ENCODE measurements around the gene KCNQ1.

The KCNQ1 gene

DNA sequence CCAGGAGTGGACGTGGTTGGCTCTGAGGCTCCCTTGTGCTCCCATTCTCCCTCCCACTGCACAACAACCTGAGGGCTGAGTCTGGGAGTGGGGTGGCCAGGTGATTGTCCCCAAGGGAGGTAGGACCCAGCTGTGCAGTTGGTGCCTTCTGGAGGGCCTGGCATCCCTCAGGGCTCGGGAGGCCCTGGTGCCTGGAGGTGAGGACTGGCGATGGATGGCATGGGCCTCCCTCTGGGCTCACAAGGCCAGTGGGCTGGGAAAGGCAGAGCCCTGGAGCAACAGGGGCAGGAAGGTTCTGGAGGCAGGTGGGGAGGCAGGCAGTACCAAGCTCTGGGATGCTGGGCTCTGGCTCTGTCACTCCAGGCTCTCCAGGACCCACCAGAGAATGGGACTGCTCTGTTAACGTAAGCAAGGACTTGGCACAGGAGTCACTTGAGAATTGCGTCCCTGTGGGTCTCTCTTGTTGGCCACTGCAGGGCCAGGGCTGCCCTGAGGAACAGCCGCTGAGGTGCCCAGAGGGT lies 140.8 kb downstream of the KCNQ1 start:
- no peak for DNase-seq

DNA sequence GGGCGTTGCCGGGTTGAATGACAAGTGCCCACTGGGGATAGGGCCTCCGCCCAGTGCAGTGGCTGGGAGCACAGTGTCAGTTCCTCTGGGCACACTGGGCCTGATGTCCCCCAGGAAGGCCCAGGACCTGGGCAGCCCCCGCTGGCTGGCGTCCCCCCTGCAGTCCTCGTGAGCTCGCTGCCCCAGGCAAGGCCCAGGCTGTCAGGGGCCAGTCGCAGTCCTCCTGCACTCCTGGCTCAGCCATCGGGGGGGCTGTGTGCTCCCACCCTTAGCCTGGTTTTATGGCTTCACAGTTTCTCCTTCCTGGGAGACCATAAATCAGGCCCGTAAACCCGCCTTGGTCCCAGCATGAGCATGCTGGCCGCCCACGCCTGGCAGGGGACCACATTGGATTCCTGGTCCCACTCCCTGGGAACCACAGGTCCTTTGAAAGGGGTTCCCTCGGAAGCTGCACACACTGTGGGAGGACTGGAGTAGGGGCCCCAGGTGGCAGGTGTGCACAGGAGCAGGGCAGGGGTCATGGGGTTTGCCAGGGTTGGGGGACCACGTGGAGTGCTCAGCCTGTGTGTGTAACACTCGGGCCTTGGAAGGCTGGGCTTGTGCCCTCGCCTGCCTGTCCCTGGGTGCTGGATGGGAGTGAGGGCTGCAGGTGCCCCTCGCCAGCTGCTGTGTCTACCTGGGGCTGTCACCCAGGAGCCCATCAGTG lies 141.4 kb downstream of the KCNQ1 start:
- DNase-seq: no peak

DNA sequence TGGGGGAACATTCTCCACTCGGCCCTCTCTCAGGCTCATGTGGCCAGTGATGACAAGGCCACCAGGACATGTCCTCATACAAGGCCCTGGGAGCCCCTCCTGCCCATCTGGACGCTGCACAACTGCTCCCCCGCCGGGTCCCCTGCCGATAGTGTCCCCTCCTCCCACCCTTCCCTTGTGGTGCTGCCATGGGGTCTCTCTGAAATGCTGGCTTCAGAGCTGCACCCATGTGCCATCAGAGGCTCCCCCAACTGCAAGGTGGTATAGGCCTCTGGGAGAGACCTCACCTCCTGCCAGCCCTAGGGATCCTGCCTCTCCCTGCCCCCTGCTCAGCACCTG lies 142.0 kb downstream of the KCNQ1 start:
- no peak for DNase-seq

DNA sequence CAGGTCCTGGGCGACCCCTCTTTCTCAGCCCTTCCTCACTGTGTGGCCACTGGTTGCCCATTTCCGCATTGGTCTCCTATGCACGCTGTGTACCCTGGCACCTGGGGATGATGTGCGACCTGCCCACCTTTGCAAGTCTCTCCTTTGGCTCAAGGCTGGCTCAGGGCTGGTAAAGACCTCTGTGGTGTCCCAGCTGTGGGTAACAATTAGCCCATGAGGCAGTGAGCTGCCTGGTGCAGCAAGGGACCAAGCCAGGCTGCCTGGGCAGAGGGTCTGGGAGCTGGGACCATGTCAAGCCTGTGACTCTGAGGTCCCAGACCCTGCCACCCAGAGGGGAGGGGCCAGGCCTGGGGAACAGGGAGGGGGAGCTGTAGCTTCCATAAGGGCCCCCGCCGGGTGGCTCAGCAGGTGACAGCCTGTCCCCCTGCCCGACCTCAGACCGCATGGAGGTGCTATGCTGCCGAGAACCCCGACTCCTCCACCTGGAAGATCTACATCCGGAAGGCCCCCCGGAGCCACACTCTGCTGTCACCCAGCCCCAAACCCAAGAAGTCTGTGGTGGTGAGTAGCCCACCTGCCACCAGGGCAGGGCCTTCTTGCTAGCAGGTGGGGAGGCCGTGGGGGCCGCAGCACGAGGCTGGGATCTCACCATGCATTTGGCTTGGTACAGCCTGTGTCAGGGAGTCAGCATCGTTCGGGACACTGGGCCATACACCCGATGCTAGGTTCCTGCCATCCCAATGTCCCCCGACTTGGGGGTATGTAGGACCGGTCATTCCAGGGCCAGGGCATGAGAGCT lies 142.5 kb downstream of the KCNQ1 start:
- DNase-seq: no peak

DNA sequence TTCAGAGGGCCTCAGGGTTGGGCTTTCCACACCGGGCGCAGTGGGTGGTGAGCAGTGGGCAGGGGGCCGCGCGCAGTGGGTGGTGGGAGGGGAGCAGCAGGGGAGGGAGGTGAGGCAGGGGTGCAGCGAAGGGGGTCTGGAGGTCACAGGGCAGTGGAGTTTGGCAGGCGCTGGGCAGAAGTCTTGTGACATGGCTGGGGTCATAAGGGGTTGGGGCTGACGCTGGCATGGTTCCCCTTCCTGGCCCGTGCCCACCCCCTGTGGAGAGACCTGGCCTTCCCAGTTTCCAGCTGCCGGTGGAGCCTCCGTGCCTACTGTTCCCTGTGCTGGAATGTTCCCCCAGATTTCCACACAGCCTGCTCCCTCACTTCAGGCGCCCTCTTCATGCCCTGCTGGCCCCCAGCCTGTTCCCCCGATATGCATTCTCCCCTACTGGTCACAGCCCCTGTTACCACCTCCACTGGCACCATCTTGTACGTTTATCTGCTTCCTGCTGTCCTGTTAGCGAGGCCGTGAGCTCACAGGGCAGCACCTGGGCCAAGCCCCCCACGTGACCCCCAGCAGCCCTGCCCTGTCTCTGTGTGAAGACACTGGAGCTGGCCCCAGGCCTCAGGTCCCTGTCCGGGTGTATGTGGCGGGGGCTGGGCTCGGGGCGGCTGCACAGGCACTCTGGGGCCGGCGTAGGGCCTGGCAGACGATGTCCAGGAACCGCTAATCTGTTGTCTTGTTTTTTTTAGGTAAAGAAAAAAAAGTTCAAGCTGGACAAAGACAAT lies 143.4 kb downstream of the KCNQ1 start:
- peak; percentile 0 for DNase-seq

DNA sequence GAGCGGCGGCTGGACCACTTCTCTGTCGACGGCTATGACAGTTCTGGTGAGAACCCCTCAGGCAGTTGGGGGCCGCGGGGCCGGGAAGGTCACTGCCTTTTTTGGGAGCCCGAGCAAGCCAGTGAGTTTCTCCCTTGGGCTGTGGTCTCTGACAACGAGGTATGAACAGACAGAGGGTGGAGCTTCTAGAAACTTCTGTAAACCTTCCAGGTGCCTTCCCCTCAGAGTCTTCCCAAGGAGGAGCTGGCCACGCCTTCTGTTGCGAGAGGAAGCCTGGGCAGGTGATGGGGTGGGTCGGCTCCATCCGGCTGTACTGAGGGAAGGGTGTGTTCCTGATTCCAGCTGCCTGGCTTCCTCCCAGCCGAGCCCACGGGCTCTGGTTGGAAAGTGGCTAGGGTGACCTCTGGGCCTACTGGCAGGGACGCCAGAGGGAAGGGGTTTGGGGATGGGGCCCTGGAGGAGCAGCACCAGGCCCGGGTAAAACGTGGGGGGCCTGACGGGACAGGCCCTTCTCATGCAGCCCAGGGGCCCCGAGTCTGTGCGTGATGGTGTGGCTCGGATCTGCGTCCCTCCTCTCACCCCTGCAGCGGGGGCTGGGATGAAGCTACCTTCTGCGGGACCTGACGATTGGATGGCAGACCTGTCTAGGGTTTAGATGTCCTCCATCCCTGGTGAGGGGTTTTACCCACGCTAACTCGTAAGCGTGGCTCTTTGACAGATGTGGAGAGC lies 144.2 kb downstream of the KCNQ1 start:
- DNase-seq: peak; percentile 0

DNA sequence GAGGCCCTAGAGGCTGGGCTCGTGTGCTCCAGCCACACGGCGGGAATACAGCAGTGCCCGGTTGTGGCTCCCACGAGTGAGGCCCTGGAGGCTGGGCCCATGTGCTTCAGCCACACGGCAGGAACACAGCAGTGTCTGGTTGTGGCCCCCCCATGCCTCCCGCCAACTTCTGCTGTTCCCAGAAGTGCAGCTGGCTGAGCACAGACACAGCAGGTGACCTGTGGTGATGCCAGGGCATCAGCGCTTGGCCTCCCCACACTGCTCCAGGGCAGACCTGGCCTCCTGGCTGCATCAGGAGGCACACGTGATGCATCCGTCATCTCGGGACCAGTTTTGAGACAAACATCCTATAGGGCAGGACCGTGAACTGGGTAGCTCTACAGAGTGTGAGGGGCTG lies 144.7 kb downstream of the KCNQ1 start:
- DNase-seq: no peak

DNA sequence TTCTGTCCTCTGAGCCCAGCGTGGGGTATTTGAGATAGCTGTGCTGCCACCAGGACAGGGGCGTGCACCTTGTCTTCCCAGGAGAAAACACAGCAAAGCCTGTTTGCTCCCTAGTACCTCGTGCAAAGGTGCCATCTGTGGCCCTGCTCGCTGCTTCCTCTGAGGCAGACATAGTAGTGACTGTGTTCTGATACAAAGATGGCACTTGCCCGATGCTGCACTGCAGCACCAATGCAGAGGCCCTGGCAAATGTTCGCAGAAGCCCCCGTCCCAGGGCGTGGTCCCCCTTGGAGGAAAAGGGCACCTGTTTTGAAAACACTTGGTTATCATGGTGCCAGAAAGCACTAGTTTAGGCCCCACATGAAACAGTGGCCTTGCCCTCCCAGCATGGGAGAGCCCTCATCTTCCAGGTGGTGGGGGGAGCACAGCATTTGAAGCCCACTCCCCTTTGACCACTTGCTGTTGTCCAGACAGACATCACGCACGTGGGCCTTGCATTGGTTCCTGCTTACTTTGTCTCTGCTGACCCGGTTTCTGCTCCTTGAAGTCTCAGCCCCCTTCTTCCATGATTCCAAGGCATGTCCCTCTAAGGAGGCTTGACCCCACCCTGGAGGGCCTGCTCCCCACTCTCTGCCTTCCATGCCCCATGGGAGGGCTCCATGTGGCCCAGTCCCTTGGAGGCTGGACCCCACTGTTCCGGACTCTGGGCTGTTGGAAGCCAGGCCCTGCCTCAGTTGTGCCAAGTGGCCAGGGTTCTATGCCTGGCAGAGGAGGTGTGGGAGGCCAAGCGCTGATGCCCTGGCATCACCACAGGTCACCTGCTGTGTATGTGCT lies 145.5 kb downstream of the KCNQ1 start:
- peak; percentile 1 for DNase-seq

DNA sequence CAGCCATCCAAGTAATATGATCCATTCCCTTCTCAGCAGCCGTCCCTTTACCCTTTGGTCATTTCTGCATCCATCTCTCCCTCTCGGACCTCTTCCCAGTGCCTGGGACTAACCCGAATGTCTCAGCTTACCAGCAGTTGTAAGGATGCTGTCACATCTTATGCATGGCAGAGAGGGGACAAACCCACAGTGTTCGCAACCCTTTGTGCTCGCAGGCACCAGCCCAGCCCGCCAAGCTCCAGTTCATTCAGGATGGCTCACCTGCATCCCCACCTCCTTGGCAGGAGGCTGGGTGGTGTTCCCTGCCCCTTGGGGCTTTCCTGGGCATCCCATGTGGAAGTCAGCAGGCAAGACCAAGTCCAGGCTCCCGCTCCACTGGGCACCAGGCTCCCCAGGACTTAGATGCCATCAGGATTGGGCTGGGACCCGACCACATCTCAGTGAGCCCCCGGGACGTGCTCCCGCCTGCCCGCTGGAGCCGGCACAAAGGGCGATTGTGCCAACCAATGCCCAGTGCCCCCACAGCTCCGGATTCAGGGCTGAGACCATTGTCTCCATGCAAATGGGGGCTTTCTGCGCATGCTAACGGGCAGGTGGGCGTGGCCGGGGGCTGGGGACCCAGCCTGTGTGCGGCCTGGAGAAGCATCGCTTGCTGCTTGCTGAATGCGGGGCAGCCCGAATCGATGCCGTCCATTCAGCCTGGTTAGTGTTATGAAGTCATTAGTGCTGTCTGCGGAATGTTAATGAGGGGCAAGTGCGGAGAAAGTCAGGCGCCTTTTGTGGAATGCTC lies 146.4 kb downstream of the KCNQ1 start:
- DNase-seq: peak; percentile 0

DNA sequence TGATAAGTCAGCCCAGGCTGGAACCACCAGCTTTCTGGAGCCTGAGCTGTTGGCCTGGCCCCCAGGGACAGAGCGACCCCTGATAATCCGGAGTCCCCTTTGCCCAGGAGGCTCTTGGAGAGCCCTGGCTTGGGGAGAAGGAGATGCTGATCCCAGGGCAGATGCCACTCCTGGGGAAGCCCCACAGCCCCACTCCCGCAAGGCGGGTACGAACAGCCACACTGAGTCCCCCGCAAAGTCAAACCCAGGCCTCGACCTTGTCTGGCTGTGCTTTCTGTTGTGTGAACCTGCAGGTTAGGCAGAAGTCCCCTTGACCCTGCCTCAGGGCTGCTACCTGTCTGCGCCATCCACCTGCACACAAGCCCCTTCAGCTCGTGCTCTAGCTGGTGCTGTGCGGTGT lies 147.0 kb downstream of the KCNQ1 start:
- peak; percentile 0 for DNase-seq

DNA sequence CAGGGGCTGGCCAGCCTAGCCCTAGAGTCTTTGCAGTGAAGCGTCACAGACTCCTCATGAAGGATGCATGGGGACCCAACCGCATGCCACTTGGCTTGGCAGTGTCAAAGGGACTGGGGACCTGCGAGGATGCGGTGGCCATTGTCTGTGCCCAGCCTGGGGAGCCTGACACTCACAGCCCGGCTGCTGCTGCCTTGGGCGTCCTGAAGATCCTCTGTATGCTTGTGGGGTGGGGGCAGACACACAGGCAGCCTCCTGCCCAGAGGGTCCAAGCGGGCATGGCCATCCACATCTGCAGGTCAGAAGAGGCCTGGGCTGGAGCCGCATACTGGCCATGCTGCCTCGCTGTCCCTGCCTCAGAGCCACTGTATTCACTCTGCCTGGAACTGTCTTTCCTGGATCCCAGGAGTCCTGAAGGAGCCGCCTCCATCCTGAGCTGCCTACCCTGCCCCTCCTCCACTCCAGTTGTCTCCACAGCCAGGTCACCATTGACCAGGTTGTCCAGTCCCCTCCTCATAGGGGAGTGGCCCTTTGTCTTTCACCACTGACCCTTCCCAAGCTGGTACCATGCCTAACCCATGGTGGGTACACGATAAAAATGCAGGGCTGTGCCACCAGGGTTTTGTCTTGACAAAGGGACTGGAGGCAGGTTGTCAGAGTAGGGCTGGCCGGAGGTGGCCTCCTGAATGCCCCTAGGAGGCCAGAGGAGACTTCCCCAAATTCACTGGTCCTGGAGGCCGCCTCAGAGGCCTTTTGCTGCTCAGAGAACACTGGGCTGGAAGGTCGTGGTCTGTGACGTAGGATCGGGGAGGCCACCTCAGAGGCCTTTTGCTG lies 148.0 kb downstream of the KCNQ1 start:
- DNase-seq: peak; percentile 0

DNA sequence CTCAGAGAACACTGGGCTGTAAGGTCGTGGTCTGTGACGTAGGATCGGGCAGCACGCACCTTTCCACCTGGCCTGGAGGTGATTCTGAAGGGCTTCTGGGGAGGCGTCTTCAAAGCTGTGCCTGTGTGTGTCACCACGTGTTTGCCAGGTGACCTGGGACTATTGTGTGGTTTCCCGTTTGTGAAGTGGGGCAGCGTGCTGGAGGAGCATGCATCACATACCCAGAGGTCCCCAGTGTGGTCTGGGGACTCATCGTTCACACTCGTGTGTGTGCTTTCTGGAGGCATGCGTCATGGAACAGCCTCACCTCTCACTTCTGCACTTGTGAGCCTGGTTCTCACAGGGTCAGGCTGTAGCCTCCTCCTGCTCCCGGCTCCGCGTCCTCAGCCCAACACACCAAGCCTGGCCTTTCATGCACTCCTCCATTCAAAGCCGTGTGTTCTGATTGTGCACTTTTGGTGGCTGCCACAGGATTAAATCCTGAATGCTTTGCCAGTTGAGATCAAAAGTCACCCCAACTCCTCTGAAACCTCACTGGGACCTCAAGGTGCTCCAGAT lies 148.7 kb downstream of the KCNQ1 start:
- DNase-seq: peak; percentile 0

DNA sequence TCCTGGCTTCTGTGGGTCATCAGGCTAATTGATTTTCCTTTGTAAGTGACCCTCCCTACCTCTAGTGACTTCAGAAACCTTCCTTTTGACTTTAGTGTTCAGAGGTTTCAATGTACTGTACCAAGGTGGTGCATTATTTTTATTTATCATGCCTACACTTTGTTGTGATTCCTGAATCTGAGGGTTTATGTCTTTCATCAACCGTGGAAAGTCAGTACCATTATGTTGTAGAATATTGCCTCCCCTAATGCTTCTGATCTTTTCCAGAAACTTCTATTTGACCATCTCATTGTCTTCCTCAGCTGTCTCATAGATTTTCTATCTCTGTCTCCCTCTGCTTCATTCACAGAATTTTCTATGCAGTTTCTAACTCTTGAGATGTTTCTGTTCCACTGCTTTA lies 149.5 kb downstream of the KCNQ1 start:
- DNase-seq: no peak

DNA sequence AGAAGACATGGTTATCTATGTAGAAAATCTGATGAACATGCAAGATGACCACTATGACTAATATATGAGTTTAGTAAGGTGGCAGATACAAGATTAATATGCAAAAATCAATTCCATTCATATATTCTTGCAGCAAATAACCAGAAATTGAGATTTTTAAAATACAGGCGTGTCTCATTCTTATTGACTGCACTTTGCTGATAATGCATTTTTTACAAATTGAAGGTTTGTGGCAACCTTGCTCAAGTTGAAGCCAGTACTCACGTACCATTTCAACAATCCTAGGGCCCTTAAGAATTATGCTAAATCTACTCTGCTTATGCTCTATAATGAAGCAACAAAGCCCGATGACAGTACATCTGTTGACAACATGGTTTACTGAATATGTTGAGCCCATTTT lies 150.4 kb downstream of the KCNQ1 start:
- DNase-seq: no peak

DNA sequence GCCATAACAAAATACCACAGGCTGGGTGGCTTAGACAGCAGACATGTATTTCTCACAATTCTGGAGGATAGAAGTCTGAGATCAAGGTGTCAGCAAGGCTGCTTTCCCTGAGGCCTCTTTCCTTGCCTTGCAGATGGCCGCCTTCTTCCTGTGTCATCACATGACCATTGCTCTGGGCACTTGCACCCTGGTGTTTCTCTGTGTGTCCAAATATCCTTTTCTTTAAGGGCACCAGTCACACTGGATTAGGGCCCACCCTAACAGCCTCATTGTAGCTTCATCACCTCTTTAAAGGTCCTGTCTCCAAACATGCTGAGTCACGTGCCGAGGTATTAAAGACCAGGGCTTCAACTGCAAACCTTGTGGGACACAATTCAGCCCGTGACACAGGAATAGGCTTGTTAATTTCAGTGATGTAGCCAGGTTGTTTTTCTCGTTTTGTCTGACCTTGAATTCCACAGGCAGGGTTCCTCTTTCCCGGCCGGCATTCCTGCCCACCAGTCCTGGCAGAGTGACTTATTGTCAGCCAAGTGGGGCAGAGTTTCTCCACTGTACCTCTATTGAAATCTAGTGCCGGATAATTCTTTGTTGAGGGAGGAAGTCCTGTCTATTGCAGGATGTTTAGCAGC lies 154.9 kb downstream of the KCNQ1 start:
- DNase-seq: no peak

DNA sequence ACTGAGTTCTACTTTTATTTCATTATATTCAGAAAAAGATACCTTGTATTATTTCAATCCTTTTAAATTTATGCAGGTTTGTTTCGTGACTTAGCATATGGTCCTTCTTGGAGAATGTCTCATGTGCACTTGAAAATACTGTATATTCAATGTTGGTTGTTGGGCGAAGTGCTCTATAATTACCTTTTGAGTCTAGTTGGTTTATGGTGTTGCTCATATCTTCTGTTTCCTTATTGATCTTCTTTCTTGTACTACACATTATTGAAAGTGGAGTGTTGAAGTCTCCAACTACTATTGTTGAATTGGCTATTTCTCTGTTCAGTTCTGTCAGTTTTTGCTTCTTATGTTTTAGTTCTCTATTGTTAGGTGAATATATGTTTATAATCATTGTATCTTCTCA lies 164.5 kb downstream of the KCNQ1 start:
- DNase-seq: no peak

DNA sequence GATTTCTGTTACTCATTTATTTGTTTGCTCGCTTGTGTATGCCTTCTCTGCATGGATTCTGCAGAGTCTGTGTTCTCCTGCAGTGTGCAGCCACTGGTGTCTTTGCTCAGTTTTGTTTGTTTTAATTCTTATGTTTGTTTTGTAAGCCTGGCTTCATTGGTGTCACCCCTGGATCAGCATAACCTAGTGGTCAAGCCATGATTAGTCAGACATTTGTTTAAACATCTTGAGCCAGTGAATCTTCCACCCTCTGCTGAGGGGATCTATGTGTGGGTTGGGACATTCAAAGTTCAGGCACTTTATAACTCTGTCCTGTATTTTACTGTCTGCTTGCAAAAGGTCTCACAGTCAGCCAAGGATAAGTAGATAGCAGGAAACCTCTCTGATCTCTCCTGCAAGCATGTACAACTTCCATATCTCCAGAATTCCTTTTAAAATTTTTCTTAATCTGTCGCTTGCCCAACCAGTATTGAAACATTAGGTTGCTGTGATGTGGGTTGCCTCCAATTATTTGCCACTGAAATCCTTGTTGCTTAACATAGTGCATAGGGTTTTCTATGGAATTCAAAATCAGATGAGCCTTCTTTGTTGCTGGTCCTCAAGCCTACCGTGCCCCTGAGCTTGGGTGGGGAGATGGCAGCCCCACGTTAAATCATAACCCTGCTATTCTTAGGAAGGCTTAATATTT lies 168.2 kb downstream of the KCNQ1 start:
- DNase-seq: no peak

DNA sequence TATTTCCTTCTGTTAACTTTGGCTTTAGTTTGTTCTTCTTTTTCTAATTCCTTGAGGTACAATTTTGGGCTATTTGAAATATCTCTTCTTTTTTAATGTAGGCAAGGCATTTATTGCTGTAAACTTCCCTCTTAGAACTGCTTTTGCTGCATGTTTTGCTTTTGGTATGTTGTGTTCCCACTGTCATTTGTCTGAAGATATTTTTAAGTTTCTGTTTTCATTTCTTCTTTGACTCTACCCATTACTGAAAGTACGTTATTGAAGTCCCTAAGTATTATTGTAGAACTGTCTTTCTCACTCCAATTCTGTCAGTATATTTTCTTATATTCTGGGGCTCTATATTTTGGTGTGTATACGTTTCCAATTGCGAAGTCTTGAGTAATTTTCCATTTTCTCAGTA lies 177.1 kb downstream of the KCNQ1 start:
- DNase-seq: no peak

DNA sequence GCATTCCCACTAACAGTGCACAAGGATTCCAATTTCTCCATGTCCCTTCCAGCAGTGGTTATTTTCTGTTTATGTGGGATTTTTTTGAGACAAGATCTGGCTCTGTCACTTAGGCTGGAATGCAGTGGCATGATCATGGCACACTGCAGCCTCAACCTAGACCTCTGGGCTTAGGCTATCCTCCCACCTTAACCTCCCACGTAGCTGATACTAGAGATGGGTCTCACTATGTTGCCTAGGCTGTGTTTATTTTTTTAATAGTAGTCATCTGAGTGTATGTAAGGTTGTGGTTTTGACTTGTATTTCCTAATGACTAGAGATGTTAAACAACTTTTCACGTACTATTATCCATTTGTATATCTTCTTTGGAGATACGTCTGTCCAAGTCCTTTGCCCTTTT lies 180.4 kb downstream of the KCNQ1 start:
- DNase-seq: no peak
